CD4-positive, alpha-beta T cell treated with Interleukin-12 subunit alpha and Interleukin-12 subunit beta, for 1 hour (primary cell): Measurements from ENCODE around the gene PAQR8.

ENCODE experiments used
- DNase-seq: peaks from one replicate; pipeline ENCODE4 v3.0.0-alpha.2; 2020

Gene PAQR8

DNA sequence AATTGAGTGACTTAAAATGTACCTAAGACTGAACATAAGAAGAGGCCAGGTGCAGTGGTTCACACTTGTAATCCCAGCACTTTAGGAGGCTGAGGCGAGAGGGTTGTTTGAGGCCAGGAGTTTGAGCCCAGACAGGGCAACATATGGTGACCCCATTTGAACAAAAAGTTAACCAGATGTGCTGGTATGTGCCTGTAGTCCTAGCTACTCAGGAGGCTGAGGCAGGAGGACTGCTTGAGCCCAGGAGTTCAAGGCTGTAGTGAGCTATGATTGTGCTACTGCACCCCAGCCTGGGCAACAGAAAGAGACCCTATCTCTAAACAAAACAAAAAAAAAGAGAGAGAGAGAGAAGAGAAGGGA lies 10.1 kb upstream of the PAQR8 start:
- no peak for DNase-seq

DNA sequence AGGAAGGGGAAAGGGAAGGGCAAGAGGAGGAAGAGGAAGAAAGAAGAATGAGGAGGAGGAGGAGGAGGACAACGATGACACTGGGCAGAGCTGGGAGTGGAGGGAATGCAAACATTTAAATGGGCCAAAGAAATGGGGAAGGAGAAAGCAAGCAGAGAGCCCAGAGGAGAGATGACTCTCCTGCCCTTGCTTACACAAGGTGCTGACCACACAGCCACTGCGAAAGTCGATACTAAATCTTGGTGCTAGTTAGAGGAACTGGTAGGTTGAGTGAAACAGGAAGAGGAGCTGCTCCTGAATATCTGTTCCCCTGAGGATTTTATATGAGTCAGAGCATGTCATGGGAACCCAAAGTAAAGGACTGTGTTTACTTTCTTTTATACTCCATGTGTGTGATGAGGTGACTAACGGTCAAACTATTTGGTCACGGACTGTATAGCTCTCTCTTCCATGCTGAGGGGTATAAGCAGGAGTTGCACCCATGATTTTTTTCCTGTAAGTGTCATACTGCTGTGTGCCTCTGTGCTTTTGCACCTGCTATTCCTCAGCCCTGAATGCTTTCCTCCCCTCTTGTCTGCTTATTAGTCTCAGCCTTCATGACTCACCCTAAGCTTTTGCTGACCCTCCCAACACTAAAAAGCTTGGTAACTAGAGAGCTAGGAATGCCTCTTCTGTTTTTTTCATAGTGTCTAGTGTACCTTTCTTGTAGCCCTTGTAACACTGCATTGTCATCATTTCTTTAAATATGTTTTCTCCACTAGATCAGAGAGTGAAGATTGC lies 9.5 kb upstream of the PAQR8 start:
- DNase-seq, result peak; percentile 19

DNA sequence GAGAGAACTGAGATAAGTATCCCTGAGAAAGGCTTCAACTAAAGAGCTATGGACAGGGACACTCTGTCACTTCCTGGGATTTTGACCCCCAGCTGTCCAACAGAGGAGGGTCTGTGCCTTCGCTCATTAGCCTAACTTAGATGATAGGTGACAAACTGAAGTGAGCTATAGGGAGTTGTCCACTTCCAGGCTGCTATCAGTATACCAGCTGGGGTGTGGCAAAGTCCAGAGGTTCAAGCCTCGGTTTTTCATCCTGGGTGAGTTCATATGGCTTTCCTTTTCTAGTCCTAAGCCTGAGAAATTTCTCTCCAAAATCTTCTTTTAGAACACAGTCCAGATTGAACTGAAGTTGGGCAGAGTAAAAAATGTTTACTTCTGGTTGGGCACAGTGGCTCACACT lies 5.9 kb upstream of the PAQR8 start:
- no peak for DNase-seq

DNA sequence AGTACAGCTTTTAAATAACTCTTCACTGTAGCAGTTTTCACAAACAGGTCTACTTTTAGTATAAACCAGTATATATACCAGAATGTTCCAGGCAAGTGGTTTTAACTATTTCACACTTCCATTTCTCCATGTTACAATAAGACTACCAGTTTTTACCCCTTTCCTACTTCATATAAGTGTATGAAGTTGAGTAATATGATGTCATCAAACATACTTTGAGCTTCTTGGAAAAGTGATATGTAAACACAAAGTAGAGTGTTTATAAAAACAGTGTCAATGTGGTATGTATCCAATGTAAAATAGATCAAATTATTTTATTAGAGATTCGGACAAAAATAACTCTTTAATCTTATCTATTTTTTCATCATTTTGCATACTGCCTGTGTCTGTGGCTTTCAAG lies 2.5 kb upstream of the PAQR8 start:
- no peak for DNase-seq

DNA sequence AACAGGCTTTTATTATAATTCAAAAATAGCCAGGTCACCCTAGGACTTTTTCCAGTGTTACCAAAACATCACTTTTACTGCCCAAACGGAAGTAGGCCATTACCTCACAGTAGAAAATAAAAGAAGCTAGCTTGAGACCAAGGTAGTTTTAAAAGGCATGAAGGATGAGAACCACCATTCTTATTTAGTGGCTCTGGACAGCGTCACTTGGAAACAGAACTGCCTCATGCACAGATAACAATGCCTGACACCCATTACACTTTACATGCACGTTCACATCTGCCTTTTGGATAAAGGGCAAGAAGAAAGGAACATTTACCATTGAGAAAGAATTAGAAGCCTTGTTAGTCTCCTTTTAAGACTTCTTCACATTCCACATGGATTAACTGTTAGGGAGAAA lies 1.9 kb upstream of the PAQR8 start:
- DNase-seq, result no peak

DNA sequence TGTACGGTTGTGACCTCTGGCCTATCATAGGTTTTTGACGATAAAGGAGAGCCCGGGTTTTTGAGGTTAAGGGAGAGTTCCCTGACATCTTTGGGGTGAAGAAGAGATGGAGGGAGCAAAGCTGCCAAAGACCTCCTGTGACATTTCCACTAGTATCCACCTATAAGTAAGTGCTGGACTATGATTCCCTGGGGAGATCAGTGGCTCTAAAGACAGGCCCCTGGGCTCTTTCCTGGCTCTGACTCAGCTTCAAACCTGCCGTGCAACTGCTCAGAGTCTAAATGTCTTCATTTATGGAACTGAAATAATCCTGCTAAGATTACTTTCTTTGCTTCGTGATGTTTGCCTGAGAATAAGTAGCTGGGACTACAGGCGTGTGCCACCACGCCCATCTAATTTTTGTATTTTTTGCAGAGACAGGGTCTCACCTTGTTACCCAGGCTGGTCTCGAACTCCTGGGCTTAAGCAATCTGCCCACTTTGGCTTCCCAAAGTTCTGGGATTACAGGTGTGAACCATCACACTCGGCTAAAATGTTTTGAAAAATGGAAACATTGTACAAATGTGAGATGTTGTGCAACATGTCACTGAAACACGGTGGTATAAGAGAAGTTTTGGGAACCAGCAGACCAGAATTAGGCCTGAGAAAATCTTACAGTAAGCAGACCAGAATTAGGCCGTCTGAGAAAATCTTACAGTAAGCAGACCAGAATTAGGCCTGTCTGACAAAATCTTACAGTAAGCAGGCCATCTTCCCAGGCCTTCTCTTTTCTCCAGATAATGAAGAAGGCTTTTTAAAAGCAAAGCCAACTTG lies 1.1 kb upstream of the PAQR8 start:
- DNase-seq, result no peak

DNA sequence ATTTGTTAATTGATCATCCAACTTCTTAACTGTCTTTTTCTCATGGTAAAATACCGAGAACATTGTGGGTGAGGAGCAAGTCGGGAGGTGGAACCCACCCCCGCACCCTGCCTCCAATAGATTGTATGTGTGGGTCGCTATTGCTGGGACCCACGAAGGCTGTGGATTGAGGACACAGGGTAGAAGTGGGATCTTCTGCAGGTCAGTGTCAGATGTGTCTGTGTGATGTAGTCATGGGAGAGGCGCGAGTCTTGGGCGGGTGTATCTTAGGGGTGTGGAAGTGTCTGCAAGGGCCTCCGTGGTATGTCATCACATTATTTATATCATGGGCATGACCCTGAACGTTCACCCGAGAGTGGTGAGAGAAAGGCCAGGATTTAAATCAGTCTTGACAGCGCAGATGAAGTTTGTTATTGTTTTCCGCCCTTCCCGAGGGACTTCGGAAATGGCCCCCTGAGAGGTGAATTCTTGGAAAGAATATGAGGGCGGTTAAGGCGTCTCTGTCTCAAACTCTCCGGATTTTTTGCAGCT lies 472 bp upstream of the PAQR8 start:
- no peak for DNase-seq

DNA sequence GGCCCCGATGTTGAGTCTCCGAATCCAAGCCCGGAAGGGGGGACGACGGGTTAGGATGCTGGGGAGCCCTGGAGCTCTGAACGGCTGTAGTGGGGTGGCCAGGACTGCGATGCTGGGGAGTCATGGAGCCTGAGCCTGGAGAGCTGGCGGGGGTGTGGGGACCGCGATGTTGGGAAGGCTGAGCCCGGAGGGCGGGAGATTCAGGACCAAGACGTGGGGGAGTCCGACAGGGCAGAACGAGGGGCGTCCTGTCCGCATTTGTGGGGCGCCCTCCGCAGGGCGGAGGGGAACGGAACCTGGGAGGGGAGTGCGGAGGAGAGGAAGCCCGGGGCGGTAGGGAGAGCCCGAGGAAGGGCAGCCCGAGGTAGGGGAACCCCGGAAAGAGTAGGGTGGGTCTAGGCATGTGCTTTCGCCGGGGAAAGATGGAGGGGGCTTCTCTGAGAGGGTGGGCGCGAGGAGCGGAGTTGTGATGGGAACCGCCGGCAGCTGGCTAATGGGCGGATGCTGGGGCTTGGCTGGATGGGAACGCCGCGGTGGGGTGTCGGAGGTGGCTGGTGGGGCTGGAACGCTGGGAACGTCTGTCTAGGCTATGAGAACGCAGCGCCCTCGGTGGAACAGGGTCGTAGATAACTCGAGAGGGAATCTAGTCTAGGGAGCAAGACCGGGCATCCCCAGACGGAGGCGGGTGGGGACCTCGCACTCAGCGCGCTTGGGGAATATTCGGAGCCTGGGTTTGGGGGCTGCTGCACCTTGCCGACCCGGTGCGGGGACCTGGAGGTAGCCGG lies 684 bp downstream of the PAQR8 start:
- DNase-seq, result peak; percentile 60

DNA sequence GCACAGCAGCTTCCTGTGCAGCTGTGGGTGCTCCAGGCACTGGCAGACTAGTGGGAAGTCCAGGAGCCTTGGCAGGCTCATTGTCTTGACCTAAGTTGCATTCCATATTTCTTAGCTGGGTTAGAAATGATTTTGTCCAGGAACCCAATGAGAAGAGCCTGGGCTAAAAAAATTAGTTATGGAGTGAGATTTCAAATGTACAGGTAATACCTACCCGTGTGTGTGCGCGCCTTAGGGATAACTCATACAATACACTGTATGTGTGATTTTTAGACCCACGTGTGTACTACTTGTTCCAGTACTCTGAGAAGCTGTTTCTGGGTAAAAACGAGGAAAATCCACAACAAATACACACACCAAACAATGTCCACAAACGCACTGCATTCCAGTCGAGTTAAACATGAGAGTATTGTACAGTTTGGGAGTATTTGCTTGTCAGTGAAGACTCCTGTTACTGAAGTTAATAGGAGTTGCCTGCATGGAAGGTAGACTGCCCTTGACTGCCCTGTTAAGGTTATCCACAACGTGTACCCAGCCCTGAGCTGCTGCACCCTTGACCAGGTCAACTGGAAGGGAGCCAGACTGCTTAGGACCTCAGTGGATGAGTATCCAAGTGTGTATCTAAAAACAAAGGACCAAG lies 1.4 kb downstream of the PAQR8 start:
- DNase-seq, result no peak

DNA sequence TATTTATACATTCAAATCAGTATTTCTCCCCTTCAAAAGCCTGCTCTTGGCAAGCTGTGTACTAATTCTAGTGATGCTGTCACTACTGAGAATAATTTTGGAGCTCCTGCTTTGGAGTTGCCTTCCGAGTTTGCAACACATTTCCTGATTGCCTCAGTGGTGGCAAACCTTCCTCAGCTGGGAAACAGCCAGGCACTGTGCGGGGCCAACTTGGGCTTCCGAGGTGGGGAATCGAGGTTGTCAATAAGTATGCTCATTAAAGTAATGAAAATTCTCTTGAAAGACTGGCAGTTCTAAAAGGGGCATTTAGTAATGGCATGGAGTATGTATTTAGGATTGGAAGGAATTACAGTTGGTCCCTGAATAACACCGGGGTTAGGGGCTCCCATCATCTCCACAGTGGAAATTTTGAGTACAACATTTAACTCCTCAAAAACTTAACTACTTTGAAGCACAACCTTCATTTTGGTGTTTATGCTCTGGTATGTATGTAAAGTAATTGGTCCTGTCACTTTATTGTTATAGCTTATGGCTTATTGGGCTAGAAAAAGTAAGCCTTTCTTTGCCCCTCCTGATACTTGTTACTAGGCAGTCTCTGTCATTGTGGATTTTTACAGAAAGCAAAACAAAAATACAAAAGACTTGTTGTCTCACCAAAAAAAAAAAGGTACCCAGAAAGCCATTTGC lies 2.7 kb downstream of the PAQR8 start:
- no peak for DNase-seq

DNA sequence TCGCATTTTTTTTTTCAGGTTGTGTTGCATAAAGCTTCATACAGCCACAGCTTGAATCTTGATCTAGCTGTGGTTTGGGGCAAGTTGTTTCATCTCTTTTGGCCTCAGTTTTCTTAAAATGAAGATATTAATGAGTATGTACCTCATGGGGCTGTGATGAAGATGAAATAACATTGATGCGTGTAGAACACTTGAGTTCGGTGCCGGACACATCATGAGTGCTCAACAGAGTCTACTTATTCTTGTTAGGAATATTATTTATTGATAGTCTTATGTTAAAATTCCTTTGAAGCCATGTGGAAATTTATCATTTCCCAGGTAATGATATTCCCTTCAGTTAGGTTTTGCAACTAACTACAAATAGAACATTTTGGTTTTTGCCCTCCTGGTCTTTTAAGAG lies 3.4 kb downstream of the PAQR8 start:
- DNase-seq, result no peak

DNA sequence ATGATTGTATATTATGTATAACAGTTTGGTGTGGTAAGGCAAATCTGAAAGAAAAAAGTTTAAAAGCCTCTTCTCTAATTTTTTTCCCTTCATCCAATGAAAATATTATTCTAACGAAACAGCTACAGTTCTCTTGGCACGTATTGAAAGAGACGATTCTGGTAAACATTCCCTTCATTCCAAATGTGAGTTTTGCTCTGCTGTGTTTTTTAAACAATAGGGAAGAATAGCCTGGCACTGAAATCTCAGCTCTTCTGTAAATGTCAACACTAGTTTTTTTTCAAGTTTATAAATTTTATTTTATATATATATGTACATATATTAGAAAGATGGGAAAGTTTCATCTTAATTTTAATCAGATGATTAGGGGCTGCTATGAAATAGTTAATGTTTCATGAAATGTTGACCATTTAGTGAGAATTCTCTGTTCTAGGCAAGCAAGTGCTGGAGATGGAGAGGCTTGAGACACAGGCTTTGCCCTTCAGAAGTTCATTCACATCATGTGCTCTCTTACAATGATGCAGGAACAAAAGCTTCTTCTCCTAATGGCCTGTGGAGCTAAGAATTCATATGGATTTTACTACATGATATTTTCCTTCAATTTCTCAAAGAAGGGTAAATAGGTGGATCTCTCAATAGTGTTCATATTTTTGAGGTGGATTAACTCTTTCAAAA lies 4.1 kb downstream of the PAQR8 start:
- DNase-seq, result no peak

DNA sequence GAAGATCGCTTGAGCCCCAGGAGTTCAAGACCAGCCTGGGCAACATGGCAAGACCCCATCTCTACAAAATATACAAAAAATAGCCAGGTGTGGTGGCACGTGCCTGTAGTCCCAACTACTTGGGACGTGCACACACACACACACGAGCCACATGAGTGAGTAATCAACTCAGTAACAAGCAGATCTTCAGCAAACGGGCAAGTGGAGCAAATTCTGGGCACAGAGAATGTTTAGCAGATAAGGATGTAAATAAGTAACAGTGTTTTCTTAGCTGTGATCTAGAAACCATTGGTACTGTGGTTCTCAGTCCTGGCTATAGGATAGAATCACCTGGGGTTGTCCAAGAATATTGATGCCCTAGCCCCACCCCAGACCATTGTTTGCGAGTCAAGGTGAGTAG lies 6.1 kb downstream of the PAQR8 start:
- no peak for DNase-seq

DNA sequence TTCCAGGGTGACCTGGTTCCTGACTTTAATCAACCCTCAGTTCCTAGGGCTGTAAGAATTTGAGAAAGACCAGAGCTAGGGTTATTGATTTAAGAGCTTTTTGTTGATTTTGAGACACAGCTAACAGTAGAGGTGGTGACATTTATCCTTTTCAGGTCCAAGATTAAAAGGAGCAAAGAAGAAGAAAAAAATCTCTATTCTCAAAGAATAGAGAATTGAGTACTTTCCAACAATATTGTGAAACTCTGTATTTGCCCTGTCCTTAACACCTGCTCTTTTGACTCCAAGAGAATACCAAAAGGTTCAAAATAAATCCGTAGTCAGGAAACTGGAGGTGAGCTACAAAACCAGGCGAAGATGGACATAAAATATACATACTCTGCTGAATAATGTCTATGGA lies 7.3 kb downstream of the PAQR8 start:
- no peak for DNase-seq

DNA sequence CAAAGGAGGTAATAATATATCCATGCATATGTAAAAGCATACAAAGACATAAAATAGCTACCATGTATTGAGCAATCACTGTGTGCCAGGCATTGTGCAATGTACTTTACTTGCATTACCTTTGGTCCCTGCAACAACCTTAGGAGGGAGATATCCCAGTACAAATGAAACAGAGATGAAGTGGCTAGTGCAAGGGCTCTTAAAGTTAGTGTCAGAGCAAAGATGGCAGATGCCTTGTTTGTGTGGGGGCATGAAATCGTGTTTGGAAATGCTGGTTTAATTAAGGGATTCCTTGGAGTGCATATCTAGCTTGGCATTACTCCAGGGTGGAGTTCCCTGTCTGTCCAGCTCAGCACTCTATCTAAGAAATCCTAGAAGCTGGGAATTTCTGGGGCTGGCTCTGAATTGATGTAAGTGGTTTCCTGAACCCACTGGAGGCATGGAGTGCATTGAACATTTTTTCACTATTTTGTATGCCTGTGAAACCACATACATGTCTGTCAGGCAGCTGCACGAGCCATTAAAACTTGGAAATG lies 9.8 kb downstream of the PAQR8 start:
- DNase-seq, result no peak

DNA sequence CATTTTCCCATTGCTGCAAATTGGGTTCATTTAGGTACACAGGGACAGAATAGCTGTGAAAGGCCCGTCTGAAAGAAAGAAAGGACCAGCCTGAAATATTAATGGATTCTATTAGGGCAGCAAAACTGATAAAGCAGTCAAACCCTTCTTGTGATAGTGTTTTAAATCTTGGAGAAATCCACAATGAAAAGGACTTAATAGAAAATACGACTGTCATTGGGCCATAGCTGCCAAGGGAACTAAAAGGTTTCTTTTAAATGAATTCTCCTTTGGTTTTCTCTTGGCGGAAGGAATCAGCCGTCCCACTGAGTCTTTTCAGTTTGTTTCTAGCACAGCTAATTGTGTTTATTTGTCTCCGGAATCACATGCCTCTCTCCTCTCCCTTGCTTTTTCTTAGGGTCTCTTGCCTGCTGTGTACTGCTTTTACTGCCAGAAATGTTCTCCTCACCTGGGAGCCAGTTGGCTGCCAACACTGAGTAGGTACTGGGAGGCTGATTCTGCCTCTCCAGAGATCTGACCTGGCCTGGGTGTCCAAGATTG lies 11.3 kb downstream of the PAQR8 start:
- DNase-seq, result no peak

DNA sequence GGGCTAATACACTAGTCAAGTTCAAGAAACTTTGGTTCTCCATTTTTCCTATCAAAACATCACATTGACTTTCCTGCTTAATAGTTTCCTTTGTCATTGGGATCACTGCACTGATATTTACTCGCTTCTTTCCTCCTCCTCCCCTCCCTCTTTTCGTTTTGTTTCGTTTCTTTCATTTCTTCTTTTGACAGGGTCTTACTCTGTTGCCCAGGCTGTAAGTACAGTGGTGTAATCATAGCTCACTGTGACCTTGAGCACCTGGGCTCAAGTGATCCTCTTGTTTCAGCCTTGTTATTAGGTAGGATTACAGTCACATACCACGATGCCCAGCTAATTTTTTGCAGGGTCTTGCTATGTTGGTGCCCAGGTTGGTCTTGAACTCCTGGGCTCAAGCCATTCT lies 12.3 kb downstream of the PAQR8 start:
- no peak for DNase-seq

DNA sequence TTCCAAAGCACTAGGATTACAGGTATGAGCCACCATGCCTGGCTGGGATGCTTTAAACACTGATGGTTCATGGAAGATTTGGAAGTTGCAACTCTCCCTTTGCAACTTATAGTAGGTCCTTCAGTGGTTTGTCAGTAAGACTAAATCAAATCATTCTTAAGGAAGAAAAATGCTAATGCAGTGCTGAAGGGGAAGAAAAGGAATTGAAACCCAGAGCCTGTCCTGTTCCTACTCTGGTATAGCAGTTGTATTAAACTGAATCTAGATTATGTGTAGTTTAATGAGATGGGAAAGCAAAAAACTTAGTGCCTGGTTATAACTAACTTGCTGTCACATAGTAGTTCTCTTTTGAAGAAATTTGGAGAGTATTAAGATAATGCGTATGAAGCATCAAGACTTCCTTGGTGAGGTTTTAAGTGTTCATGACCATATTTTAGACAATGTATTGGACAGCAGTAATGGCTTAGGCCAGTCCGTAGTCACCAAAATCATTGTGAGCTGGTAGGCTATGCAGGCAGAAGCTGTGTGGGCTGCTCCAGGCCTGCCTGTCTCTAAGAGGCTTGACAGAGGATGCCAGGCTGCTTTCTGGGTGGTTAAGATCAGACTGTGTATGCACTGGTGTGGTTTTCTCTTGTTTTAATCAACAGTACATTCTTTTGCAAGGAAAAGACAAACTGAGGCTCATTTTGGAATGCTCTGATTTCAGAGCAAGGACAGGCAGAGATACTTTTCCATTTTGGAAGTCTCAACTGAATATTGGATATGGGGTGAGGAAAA lies 14.0 kb downstream of the PAQR8 start:
- no peak for DNase-seq

DNA sequence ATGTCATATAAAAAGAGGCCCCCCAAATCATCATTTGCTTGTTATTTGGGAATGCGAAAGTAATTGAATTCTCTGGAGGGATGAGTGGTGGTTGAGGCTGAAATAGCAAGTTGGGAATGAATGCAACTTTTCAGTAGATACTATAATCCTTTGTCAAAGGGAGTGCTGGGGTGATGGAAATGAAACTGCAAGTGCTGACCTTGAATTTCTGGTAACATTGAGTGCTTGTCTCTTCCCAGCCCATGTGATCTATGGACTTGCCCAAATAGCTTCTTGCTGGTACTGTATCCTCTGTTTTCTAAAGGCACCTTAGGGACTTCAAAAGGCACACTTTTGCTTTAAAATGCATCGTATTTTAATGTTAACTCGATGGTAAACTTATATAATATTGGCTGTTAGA lies 14.8 kb downstream of the PAQR8 start:
- no peak for DNase-seq

DNA sequence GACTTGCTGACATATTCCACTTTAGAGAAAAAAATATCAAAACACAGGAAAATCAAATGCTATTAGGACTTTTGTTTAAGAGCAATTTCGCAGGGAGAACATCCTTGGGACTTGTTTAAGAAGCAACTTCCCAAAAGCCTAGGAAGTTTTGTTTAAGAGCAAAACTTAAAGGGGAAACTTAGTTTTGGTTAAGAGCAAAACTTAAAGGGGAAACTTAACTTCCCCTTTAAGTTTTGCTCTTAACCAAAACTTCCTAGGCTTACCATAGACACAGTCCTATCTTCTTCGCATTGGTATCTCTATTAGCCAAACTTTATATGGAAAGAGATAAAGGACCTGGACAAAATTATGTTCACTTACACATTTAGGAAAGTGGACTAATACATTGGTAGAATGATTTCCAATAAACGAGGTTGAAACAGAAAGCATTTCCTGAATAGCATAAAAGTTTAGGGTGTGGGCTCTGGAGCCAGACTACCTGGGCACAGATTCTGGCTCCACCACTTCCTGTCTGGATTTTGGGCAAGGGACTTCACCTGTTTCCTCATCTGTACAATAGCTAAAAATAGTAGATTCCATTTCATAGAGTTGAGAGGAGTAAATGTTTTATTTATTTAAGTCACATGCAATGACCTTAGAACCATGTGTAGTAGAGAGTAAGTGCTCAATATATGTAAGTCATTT lies 15.7 kb downstream of the PAQR8 start:
- DNase-seq, result no peak
